Activated CD8-positive, alpha-beta memory T cell treated with anti-CD3 and anti-CD28 coated beads, Interleukin-2, amount 10 ng/mL, durations not matched to agents 7 days and 5 days (primary cell): Measurements from ENCODE around the gene ASTN2. TPM values are rescaled to one million over a fixed set of nuclear protein-coding genes. Genes with fewer than 3 reads are reported as not detected.

ENCODE experiments used
- ATAC-seq: fragments of 150-1000 bp; cut with Tn5 transposase; one replicate; pipeline ENCODE4 v1.10.0; 2021; ENCODE audit warnings: moderate library complexity
- CTCF ChIA-PET: fragments of 350-600 bp; sonication (Branson Sonifier 250); formaldehyde crosslinking; loops from one replicate; lab custom pipeline; 2021; ENCODE audit warnings: antibody characterized with exemption; lab: Charles Lee
- DNase-seq: peaks from one replicate; pipeline ENCODE4 v3.0.0-alpha.2; 2020
- H3K27ac Mint-ChIP-seq: one replicate; pipeline ENCODE4 v1.8.0; 2021; ENCODE audit warnings: mild to moderate bottlenecking, mixed read lengths
- H3K27me3 Mint-ChIP-seq: one replicate; pipeline ENCODE4 v1.8.0; 2021; ENCODE audit warnings: mixed read lengths
- H3K36me3 Mint-ChIP-seq: one replicate; pipeline ENCODE4 v1.8.0; 2021; ENCODE audit warnings: mild to moderate bottlenecking, mixed read lengths
- H3K4me1 Mint-ChIP-seq: one replicate; pipeline ENCODE4 v1.8.0; 2021; ENCODE audit warnings: mixed read lengths
- H3K4me3 Mint-ChIP-seq: one replicate; pipeline ENCODE4 v1.8.0; 2021; ENCODE audit warnings: mild to moderate bottlenecking, moderate library complexity, mixed read lengths
- H3K9me3 Mint-ChIP-seq: one replicate; pipeline ENCODE4 v1.8.0; 2022; ENCODE audit warnings: low read depth, mixed read lengths
- total RNA-seq, 2 experiments: library from RNA; stranded (reverse); gene quantifications; one replicate each; pipeline ENCODE4 v1.2.3, GENCODE V29; 2021

ASTN2 gene
- total RNA-seq, 2 experiments from 2014 or later = 4.0 to 5.4 TPM

- DNase-seq (no peak), ATAC-seq (no peak)
- CTCF ChIA-PET = no interaction called here
- Mint-ChIP-seq H3K9me3 (no peaks in the 10 kb centered on the region), H3K4me1 (no peaks in the 10 kb centered on the region), H3K36me3 (no peaks in the 10 kb centered on the region), H3K4me3 (no peak overlapping the region), H3K27ac (no peak overlapping the region), H3K27me3 (no peaks in the 10 kb centered on the region)
Observed at GRCh38 chr9:117434566-117434965, 19.7 kb upstream of the ASTN2 start.

- DNase-seq = no peak
- no peaks in the 10 kb centered on the region for H3K27me3 Mint-ChIP-seq
- no peak for ATAC-seq
- CTCF ChIA-PET = no interaction called here
- H3K36me3 Mint-ChIP-seq = no peaks in the 10 kb centered on the region
- no peaks in the 10 kb centered on the region for H3K9me3 Mint-ChIP-seq
- no peak overlapping the region for H3K4me3 Mint-ChIP-seq
- no peaks in the 10 kb centered on the region for H3K4me1 Mint-ChIP-seq
- H3K27ac Mint-ChIP-seq = no peak overlapping the region
Observed at GRCh38 chr9:117430813-117431212, 16.0 kb upstream of the ASTN2 start.

GRCh38 chr9:117427357-117427913, 12.6 kb upstream of the ASTN2 start:
- CTCF ChIA-PET = no interaction called here
- DNase-seq = no peak
- Mint-ChIP-seq H3K9me3 (no peaks in the 10 kb centered on the region), H3K4me3 (no peak overlapping the region), H3K27ac (no peak overlapping the region), H3K36me3 (no peaks in the 10 kb centered on the region), H3K27me3 (no peaks in the 10 kb centered on the region), H3K4me1 (no peaks in the 10 kb centered on the region)
- no peak for ATAC-seq

- no peaks in the 10 kb centered on the region for H3K27me3 Mint-ChIP-seq
- ATAC-seq (no peak), DNase-seq (no peak)
- CTCF ChIA-PET = no interaction called here
- no peak overlapping the region for H3K4me3 Mint-ChIP-seq
- H3K27ac Mint-ChIP-seq = no peak overlapping the region
- H3K36me3 Mint-ChIP-seq = no peaks in the 10 kb centered on the region
- no peaks in the 10 kb centered on the region for H3K4me1 Mint-ChIP-seq
- no peaks in the 10 kb centered on the region for H3K9me3 Mint-ChIP-seq
Observed at GRCh38 chr9:117425566-117425965, 10.7 kb upstream of the ASTN2 start.

GRCh38 chr9:117424291-117424690, 9.4 kb upstream of the ASTN2 start:
- Mint-ChIP-seq H3K4me3 (no peak overlapping the region), H3K9me3 (no peaks in the 10 kb centered on the region), H3K4me1 (no peaks in the 10 kb centered on the region), H3K36me3 (no peaks in the 10 kb centered on the region), H3K27ac (no peak overlapping the region), H3K27me3 (no peaks in the 10 kb centered on the region)
- CTCF ChIA-PET = no interaction called here
- no peak for DNase-seq
- no peak for ATAC-seq

- Mint-ChIP-seq H3K4me3 (no peak overlapping the region), H3K27me3 (peaks cover 13% of the 10 kb centered on the region), H3K27ac (no peak overlapping the region), H3K36me3 (no peaks in the 10 kb centered on the region), H3K4me1 (no peaks in the 10 kb centered on the region), H3K9me3 (no peaks in the 10 kb centered on the region)
- DNase-seq (no peak), ATAC-seq (no peak)
- CTCF ChIA-PET = no interaction called here
Observed at GRCh38 chr9:117418111-117418510, 3.3 kb upstream of the ASTN2 start.

GRCh38 chr9:117416856-117417255, 2.0 kb upstream of the ASTN2 start:
- CTCF ChIA-PET = no interaction called here
- Mint-ChIP-seq H3K27me3 (peaks cover 24% of the 10 kb centered on the region), H3K4me3 (no peak overlapping the region), H3K27ac (no peak overlapping the region), H3K4me1 (no peaks in the 10 kb centered on the region), H3K9me3 (no peaks in the 10 kb centered on the region), H3K36me3 (no peaks in the 10 kb centered on the region)
- no peak for ATAC-seq
- DNase-seq = no peak

- Mint-ChIP-seq H3K27me3 (peaks cover 28% of the 10 kb centered on the region), H3K36me3 (no peaks in the 10 kb centered on the region), H3K9me3 (no peaks in the 10 kb centered on the region), H3K27ac (no peak overlapping the region), H3K4me3 (no peak overlapping the region), H3K4me1 (no peaks in the 10 kb centered on the region)
- ATAC-seq = no peak
- DNase-seq = no peak
- CTCF ChIA-PET = no interaction called here
Observed at GRCh38 chr9:117415358-117415914, 579 bp upstream of the ASTN2 start.

- no peak overlapping the region for H3K27ac Mint-ChIP-seq
- no peaks in the 10 kb centered on the region for H3K4me1 Mint-ChIP-seq
- H3K4me3 Mint-ChIP-seq = no peak overlapping the region
- peaks cover 28% of the 10 kb centered on the region for H3K27me3 Mint-ChIP-seq
- no peaks in the 10 kb centered on the region for H3K36me3 Mint-ChIP-seq
- CTCF ChIA-PET = no interaction called here
- no peak for ATAC-seq
- H3K9me3 Mint-ChIP-seq = no peaks in the 10 kb centered on the region
- no peak for DNase-seq
Observed at GRCh38 chr9:117414220-117414905, 494 bp downstream of the ASTN2 start.

- ATAC-seq (no peak), DNase-seq (no peak)
- H3K4me1 Mint-ChIP-seq = no peaks in the 10 kb centered on the region
- CTCF ChIA-PET = no interaction called here
- H3K4me3 Mint-ChIP-seq = no peak overlapping the region
- H3K27me3 Mint-ChIP-seq = peaks cover 28% of the 10 kb centered on the region
- H3K9me3 Mint-ChIP-seq = no peaks in the 10 kb centered on the region
- H3K27ac Mint-ChIP-seq = no peak overlapping the region
- no peaks in the 10 kb centered on the region for H3K36me3 Mint-ChIP-seq
Observed at GRCh38 chr9:117413346-117414219, 1.3 kb downstream of the ASTN2 start.

- no peaks in the 10 kb centered on the region for H3K4me1 Mint-ChIP-seq
- no peaks in the 10 kb centered on the region for H3K9me3 Mint-ChIP-seq
- no peak overlapping the region for H3K27ac Mint-ChIP-seq
- ATAC-seq (no peak), DNase-seq (no peak)
- H3K27me3 Mint-ChIP-seq = peaks cover 28% of the 10 kb centered on the region
- H3K4me3 Mint-ChIP-seq = no peak overlapping the region
- CTCF ChIA-PET = no interaction called here
- H3K36me3 Mint-ChIP-seq = no peaks in the 10 kb centered on the region
Observed at GRCh38 chr9:117412841-117413240, 2.0 kb downstream of the ASTN2 start.

GRCh38 chr9:117412006-117412715, 2.7 kb downstream of the ASTN2 start:
- Mint-ChIP-seq H3K27me3 (peaks cover 28% of the 10 kb centered on the region), H3K9me3 (no peaks in the 10 kb centered on the region), H3K4me1 (no peaks in the 10 kb centered on the region), H3K27ac (no peak overlapping the region), H3K36me3 (no peaks in the 10 kb centered on the region), H3K4me3 (no peak overlapping the region)
- CTCF ChIA-PET = no interaction called here
- DNase-seq (no peak), ATAC-seq (no peak)

GRCh38 chr9:117411547-117411946, 3.3 kb downstream of the ASTN2 start:
- no peak for DNase-seq
- ATAC-seq = no peak
- Mint-ChIP-seq H3K27me3 (peaks cover 28% of the 10 kb centered on the region), H3K9me3 (no peaks in the 10 kb centered on the region), H3K4me3 (no peak overlapping the region), H3K27ac (no peak overlapping the region), H3K4me1 (no peaks in the 10 kb centered on the region), H3K36me3 (no peaks in the 10 kb centered on the region)
- CTCF ChIA-PET = no interaction called here
